HUES64 (cell line): ENCODE results near the gene NMBR.

Experiments
- H3K27ac ChIP-seq: 2 replicates; pipeline ENCODE4 v1.7.0; 2013; ENCODE audit warnings: low read depth, low read length, inconsistent platforms
- H3K27me3 ChIP-seq: 2 replicates; pipeline ENCODE4 v1.6.1; 2013; ENCODE audit warnings: mild to moderate bottlenecking, low read length; ENCODE audit not compliant: insufficient read depth
- H3K36me3 ChIP-seq: 2 replicates; pipeline ENCODE4 v1.6.1; 2013; ENCODE audit warnings: mild to moderate bottlenecking, low read length; ENCODE audit not compliant: insufficient read depth
- H3K4me1 ChIP-seq: 2 replicates; pipeline ENCODE4 v1.6.1; 2013; ENCODE audit warnings: mild to moderate bottlenecking, low read length, moderate library complexity; ENCODE audit not compliant: insufficient read depth
- H3K4me3 ChIP-seq: 2 replicates; pipeline ENCODE4 v1.5.1; 2013; ENCODE audit warnings: mild to moderate bottlenecking, low read length, moderate library complexity
- H3K9ac ChIP-seq: 2 replicates; pipeline ENCODE4 v1.6.1; 2013; ENCODE audit warnings: mild to moderate bottlenecking, low read depth, low read length
- H3K9me3 ChIP-seq: 2 replicates; pipeline ENCODE4 v1.6.1; 2013; ENCODE audit warnings: low read depth, low read length; ENCODE audit not compliant: insufficient read depth

Gene NMBR

DNA sequence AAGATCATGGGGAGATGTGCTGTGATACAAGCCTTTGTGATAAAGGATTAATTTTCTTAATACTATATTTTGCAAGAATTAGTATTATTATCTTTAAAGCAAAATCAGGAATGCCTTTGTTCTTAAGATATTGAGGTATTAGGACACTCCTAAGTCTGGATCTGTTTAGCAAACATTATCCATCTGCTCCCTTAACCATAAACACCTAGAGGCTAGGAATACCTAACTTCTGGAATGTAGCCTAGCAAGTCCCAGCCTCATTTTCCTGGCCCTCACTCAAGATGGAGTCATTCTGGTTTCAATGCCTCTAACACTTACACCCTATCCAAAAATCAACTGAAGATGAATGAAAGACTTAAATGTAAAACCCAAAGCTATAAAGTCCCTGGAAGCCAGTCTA lies 120.5 kb downstream of the NMBR start:
- no peaks in the 10 kb centered on the region for H3K27me3 ChIP-seq
- no peak overlapping the region for H3K9ac ChIP-seq
- H3K4me3 ChIP-seq, result no peak overlapping the region
- H3K4me1 ChIP-seq, result peaks cover 36% of the 10 kb centered on the region
- peaks cover 9% of the 10 kb centered on the region; the same call in 1 of the 2 replicates for H3K9me3 ChIP-seq
- no peak overlapping the region for H3K27ac ChIP-seq
- no peaks in the 10 kb centered on the region for H3K36me3 ChIP-seq
